CD4-positive, alpha-beta T cell treated with Interleukin-10 for 1 hour (primary cell): Measurements from ENCODE around the gene DNAI4.
"Not testable (repeated sequence)": the region's sequence is repeated elsewhere in the genome, so short reads cannot be mapped to it uniquely, and the experiment has no call there.

ENCODE experiments used
- DNase-seq: peaks from one replicate; pipeline ENCODE4 v3.0.0-alpha.2; 2020

The DNAI4 gene

DNA sequence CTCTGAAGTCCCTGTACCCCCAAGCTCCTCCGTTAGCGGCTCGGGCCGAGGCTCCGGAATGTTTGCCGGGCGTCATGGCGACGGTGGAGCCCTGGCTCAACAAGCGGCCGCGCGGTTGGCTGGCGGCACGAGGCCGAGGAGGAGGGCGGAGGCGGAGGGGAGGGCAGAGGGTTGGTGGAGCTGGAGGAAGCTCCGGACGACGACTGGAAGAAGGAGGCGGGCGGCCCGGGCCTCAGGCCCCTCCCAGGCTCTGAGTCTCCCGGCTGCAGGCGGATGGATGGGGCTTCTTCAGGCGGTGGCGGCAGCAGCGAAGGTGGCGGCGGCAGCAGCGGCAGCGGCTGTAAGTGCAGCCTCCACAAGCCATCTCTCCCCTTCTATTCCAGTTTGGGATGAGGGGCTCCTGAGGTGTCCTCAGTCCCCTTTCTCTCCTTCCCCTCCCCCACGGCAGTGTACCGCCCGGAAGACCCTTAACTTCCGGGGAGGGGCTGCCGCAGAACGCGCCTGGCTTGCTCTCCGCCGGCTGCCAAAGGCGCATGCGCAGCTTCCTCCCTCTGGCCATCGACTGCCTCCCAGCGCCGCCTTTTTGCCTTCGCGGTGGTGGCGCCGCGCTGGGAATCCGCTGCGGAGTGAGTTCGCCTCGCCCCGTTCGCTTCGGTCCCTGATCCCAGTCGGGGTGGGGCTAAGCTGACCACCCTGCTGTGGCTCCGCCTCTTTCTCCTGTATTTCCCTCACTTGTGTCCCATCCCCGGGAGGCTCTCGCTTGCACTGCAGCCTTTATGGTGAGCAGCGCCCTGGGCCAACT, at the start of gene DNAI4, which contains the start of gene MIER1:
TSS of gene DNAI4 (minus strand) at position 101 of the 802 bp plus-strand sequence. CDS start at position 76, 25 bp downstream.
TSS of gene MIER1 (plus strand) at position 235 of the 802 bp plus-strand sequence. CDS start at position 274, 39 bp downstream.
- peak; percentile 98 for DNase-seq

DNA sequence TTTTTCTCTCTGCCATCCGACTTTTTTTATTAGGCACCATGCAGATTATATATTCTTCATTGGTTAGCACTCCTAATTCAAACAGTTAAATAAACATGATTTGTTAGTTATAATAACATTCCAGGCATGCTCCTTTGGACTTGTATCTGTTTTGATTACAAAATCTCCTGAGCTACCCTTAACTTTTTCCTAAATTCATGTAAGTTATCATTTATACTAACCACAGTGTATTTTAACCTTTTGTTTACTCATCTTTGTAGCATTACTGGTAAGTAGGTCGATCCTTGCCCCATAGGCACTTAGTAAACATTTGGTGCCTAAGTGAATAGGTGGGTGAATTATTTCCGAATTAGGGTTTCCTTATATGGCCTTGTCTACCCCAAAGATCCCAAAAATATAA, 43.9 kb upstream of the DNAI4 start:
- no peak for DNase-seq

GRCh38 chr1:66966188-66966873, 41.7 kb upstream of the DNAI4 start:
- DNase-seq, result not testable (repeated sequence)

DNA sequence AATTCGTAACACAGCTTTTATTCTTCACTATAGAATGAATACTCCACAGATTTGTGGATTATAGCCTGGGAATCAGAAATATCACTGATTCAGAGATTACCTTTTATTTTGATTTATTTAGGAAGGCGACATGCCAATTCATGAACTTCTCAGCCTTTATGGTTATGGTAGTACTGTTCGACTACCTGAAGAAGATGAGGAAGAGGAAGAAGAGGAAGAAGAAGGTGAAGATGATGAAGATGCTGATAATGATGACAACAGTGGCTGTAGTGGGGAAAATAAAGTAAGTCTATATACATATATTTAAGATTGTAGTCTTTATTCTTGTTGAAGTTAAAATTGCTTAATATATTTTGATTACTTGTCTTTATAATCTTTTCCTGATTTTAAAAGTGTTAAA, 33.3 kb upstream of the DNAI4 start:
- DNase-seq, result no peak

- DNase-seq, result no peak
These were observed 29.6 kb upstream of the DNAI4 start for GRCh38 chr1:66954208-66954607.

DNA sequence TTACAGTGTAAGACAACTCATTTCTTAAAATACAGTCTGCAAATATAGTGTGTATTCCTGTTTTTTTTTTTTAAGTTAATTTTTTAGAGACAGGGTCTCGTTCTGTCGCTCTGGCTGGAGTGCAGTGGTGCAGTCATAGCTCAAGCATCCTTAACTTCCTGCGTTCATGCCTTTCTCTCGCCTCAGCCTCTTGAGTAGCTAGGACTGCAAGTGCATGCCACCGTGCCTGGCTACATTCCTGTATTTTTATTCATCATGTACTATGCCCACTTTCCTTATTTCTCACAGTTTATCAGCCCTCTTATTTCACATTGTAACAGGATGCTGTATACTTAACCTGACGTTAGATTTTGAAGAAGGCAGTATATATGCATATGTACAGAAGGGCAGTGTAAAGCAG, 26.9 kb upstream of the DNAI4 start:
- DNase-seq, result no peak

DNA sequence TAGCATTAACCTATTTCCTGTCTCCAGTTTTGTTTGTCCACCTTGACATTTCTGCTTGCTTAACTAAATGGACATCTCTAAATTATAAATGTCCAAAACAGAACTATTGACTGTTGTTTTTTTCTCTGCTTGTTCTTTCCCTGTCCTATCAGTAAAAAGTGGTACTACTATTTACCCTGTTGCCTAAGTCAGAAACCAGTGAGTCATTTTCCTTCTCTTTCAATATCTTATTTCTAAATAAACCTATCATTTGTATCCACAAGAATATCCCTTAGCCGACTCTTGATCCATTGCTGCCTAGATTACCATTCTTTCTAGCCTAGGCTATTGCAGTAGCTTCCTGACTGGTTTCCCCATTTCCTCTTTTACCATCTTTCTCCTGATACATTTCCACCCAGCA, 22.6 kb upstream of the DNAI4 start:
- no peak for DNase-seq

GRCh38 chr1:66945316-66945715, 20.7 kb upstream of the DNAI4 start:
- no peak for DNase-seq

- no peak for DNase-seq
These were observed 19.9 kb upstream of the DNAI4 start for GRCh38 chr1:66944330-66945274.

- no peak for DNase-seq
These were observed 18.8 kb upstream of the DNAI4 start for GRCh38 chr1:66943361-66943969.

DNA sequence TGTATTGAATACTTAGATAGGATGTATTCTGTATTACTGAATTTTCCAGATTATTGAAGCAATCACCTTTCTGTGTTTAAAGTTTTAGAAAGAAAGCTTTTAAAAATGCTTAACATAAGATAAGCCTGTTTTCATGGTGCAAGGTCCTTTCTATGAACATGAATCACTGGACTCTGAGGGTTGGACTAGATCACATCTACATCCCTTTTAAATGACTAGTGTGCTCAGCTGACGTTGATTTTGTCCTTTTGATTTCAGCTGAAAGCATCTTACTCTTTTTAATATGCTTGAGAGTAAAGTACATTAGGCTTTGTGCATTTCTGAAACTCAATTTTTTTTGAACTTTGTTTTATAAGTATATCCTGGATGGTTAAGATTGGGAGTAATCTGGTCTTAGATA, 16.3 kb upstream of the DNAI4 start:
- no peak for DNase-seq

- no peak for DNase-seq
These were observed 14.0 kb upstream of the DNAI4 start for GRCh38 chr1:66938613-66939012.

DNA sequence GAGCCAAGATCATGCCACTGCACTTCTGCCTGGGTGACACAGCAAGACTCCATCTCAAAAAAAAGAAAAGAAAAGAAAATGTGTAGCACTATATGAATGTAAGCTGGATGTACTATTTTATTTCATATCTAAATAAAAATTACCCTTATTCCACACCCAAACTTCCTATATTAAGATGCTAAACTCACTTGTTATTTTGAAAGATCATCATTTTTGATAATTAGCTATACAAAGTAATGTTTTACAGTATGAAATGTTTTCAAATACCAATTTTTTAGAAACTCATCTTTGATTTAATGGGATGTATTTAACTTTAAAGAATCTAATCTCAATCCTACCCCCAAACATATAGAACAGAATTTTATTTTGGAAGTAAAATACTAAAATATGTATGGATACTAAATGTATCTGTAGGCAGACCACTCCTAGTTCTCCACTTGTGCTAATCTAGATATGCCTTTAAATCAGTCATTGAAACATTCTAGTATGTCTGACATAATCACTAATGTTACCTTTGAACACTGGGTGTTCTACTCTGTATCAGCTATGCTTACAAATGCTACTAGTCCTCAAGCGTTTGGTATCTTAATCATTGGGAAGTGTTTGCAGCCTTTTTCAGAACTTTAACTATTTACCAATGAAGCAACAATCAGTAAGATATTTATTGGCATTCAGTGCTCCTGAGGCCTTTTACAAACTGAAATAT, 13.0 kb upstream of the DNAI4 start:
- DNase-seq, result no peak

DNA sequence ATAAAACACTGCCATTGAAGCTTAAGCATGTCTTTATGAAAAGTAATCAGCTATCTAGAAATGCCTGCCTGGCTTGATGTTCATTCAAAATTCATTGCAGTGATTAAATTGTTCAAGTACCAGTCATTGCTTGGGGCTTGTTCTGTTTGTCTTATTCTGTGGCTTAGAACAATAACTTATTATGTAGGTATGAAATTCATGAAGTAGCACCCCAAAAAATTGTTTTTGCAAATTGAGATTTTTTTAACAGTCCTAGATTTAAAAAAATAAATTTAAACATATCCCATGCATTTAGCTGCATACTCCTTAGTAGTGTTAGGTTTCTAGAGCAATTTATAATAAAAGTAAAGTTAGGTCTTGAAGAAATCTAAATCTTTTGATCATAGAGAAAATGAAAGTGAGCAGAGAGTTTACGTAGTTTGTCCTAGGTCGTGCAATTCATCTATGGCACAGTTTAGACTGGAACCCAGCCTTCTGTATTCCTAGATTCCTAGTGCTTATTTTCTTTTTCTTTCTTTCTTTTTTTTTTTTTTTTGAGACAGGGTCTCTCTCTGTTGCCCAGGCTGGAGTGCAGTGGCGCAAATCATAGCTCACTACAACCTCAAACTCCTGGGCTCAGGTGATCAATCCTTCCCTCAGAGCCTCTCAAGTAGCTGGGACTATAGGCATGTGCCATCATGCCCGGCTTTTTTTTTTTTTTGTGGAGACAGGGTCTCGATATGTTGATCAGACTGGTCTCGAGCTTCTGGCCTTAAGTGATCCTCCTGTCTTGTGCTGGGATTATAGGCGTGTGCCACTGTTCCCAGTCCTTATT, 9.4 kb upstream of the DNAI4 start:
- peak; percentile 33 for DNase-seq

DNA sequence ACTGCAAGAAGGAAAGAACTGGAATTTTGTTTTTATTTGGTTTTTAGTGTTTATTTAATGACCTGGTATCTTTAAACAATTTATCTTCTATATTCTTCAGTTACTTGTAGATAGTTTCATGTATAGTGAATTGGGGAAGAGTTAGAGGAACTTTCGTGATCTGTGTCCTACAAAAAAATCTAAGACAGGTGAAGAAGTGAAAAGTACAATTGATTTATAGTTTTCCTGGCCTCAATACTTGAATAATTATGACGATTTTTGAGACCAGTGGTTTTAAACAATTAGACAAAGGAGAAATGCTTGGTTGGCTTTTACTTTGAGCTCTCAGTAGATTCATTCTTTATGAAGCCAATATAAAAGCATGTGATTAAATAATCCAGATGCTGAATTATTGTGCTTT, 7.6 kb upstream of the DNAI4 start:
- DNase-seq, result no peak

GRCh38 chr1:66931590-66931989, 6.9 kb upstream of the DNAI4 start:
- peak; percentile 34 for DNase-seq

GRCh38 chr1:66930823-66931174, 6.1 kb upstream of the DNAI4 start:
- no peak for DNase-seq

GRCh38 chr1:66929999-66930822, 5.6 kb upstream of the DNAI4 start:
- DNase-seq, result peak; percentile 95

- DNase-seq, result no peak
These were observed 5.0 kb upstream of the DNAI4 start for GRCh38 chr1:66929691-66929998.

GRCh38 chr1:66929146-66929688, 4.6 kb upstream of the DNAI4 start:
- peak; percentile 20 for DNase-seq
